Measurements from ENCODE around the gene UBR3.
"Not testable (repeated sequence)": the region's sequence is repeated elsewhere in the genome, so short reads cannot be mapped to it uniquely, and the experiment has no call there.

Gene UBR3

DNA sequence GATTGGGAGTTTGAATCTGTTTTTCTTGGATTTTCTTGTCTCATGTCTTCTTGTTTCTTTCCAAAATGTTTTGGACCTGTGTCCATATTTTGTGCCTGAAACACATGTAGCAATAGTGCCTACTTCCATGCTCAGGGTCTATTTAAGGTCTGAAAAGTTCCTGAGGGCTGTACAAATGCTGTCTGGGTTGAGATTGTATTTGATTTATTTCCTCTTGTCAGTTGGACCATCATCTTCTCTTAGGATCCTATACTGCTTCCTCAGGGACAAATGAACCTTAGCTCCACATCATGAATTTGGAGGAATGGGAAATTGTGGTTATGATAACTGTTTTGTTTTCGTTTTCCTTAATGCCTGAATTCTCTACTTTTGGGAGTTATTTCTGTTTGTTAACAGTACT, 59.9 kb downstream of the UBR3 start:
- Histone ChIP-seq H3K27ac (ENCODE audit: low read length) (no peak overlapping the region), H3K9me3 (ENCODE audit: insufficient read depth, low read depth, low read length) (no peaks in the 10 kb centered on the region), H3K4me3 (ENCODE audit: low read length) (no peak overlapping the region), H3K9ac (ENCODE audit: low read depth, low read length) (no peak overlapping the region), H3K4me1 (ENCODE audit: insufficient read depth, low read length) (no peaks in the 10 kb centered on the region), H3K36me3 (ENCODE audit: insufficient read depth, low read depth, low read length) (0 out of 2 replicates have a peak, but pooled peaks cover 3% of the 10 kb centered on the region), H3K27me3 (ENCODE audit: insufficient read depth, low read length) (no peaks in the 10 kb centered on the region)

DNA sequence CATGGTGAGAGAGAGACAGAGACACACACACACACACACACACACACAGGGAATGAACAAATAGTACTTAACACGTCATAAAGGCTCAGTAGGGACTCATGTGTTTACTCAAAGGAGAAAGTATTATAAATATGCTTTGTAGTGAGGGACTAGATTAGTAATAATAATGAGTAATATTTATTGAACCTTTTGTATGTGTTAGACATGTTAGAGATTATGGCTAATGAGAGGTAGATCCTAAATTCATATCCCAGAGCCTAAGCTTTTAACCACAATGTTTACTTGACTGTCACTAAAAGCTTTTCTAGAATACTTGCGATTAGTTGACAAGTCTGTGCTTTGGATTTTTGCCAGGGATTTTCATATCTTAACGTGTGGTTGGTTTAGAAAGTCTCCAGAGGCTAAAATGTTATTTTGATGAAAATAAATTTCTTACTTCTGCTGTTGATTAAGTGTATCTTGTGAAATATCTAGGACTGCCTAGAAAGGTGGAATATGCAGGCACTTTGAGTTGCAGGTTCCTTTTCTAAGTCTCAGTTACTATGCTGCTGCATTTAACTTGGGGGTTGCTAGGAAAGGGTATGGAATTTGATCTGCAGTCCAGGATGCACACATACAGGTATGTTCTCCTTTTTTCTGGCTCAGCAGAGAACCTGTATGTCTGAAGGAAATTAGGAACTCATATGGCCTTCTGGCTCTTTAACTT, 64.5 kb downstream of the UBR3 start:
- H3K9ac ChIP-seq (ENCODE audit: low read depth, low read length), result no peak overlapping the region
- no peaks in the 10 kb centered on the region for H3K4me1 ChIP-seq (ENCODE audit: insufficient read depth, low read length)
- no peak overlapping the region for H3K4me3 ChIP-seq (ENCODE audit: low read length)
- no peaks in the 10 kb centered on the region for H3K27me3 ChIP-seq (ENCODE audit: insufficient read depth, low read length)
- H3K27ac ChIP-seq (ENCODE audit: low read length), result no peak overlapping the region
- H3K36me3 ChIP-seq (ENCODE audit: insufficient read depth, low read depth, low read length), result peaks cover 6% of the 10 kb centered on the region; the same call in 1 of the 2 replicates
- H3K9me3 ChIP-seq (ENCODE audit: insufficient read depth, low read depth, low read length), result no peaks in the 10 kb centered on the region

DNA sequence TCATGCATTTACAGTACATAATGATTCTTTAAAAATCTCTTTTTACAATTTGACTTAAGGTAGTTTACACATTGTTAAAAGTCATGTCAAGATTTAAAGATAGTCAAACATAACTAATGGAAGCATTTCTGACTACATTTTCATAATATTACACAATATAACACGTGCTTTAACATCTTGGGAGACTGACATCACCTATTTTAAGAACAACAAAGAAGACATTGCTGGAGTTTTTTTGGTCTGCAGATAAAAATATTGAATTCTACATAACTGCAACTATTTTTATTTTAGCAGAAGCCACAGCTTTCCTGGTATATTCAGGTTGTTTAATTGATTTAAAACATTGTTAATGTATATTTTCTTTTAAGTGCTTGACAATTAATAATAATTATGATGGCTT, 65.7 kb downstream of the UBR3 start:
- H3K9me3 ChIP-seq (ENCODE audit: insufficient read depth, low read depth, low read length), result no peaks in the 10 kb centered on the region
- no peak overlapping the region for H3K9ac ChIP-seq (ENCODE audit: low read depth, low read length)
- H3K36me3 ChIP-seq (ENCODE audit: insufficient read depth, low read depth, low read length), result peaks cover 6% of the 10 kb centered on the region; the same call in 1 of the 2 replicates
- H3K4me3 ChIP-seq (ENCODE audit: low read length), result no peak overlapping the region
- no peaks in the 10 kb centered on the region for H3K27me3 ChIP-seq (ENCODE audit: insufficient read depth, low read length)
- no peak overlapping the region for H3K27ac ChIP-seq (ENCODE audit: low read length)
- H3K4me1 ChIP-seq (ENCODE audit: insufficient read depth, low read length), result no peaks in the 10 kb centered on the region

DNA sequence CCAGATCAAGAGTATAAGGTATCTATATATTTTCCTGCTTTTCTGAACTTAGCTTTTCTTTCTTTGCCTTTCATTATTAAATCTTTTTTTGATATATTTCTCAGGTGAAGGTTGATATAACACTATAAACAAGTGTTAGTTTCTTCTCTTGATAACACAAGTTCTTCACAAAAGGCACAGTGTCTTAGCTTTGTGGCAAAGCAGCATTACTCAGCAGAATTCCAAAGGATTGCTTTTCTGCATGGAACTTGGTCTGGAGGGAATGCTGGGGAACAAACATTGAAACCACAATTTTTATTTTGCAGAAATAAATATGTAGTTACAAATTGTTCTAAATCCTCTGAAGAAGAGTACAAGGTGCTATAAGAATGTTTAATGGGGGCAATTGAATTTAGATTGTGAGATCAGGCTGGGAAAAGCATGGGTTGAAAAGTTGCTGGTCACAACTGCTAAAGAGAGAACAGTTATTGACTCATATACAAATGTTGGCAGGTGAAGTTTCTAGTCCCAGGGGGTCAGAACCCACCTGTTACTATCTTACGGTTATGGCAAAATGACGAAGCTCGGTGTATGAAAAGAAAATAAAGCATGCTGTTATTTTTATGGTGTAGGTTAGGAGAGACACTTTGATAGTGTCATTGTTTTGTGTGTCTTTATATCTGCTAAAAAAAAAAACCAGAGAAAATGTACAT, 68.2 kb downstream of the UBR3 start:
- no peaks in the 10 kb centered on the region for H3K9me3 ChIP-seq (ENCODE audit: insufficient read depth, low read depth, low read length)
- no peak overlapping the region for H3K27ac ChIP-seq (ENCODE audit: low read length)
- no peaks in the 10 kb centered on the region for H3K27me3 ChIP-seq (ENCODE audit: insufficient read depth, low read length)
- no peaks in the 10 kb centered on the region for H3K4me1 ChIP-seq (ENCODE audit: insufficient read depth, low read length)
- H3K36me3 ChIP-seq (ENCODE audit: insufficient read depth, low read depth, low read length), result peaks cover 6% of the 10 kb centered on the region; the same call in 1 of the 2 replicates
- H3K4me3 ChIP-seq (ENCODE audit: low read length), result no peak overlapping the region
- no peak overlapping the region for H3K9ac ChIP-seq (ENCODE audit: low read depth, low read length)

DNA sequence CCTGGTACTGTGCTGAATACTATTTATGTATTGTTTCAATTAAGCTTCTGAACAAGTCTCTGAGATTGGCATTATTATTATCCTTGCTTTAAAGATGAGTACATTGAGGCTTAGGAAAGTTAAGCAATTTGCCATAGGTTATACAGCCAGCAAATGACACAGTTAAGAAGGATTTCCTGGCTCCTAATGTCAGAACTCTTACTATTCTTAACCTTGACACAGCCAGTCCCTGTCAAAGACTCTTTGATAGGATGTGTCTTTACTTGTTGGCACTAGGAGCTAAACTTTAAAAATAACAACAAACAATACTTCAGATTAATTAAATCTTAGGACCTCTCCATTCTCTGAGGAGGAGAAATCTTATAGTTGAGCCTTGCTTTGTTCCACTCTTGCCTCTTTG, 70.6 kb downstream of the UBR3 start:
- H3K4me3 ChIP-seq (ENCODE audit: low read length), result no peak overlapping the region
- no peaks in the 10 kb centered on the region for H3K9me3 ChIP-seq (ENCODE audit: insufficient read depth, low read depth, low read length)
- H3K4me1 ChIP-seq (ENCODE audit: insufficient read depth, low read length), result no peaks in the 10 kb centered on the region
- H3K9ac ChIP-seq (ENCODE audit: low read depth, low read length), result no peak overlapping the region
- H3K36me3 ChIP-seq (ENCODE audit: insufficient read depth, low read depth, low read length), result peaks cover 2% of the 10 kb centered on the region; the same call in 1 of the 2 replicates
- H3K27ac ChIP-seq (ENCODE audit: low read length), result no peak overlapping the region
- H3K27me3 ChIP-seq (ENCODE audit: insufficient read depth, low read length), result no peaks in the 10 kb centered on the region

DNA sequence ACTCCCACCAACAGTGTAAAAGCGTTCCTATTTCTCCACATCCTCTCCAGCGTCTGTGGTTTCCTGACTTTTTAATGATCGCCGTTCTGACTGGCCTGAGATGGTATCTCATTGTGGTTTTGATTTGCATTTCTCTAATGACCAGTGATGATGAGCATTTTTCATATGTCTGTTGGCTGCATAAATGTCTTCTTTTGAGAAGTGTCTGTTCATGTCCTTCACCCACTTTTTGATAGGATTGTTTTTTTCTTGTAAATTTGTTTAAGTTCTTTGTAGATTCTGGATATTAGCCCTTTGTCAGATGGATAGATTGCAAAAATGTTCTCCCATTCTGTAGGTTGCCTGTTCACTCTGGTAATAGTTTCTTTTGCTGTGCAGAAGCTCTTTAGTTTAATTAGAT, 72.8 kb downstream of the UBR3 start:
- H3K27me3 ChIP-seq (ENCODE audit: insufficient read depth, low read length); H3K4me3 ChIP-seq (ENCODE audit: low read length); H3K9me3 ChIP-seq (ENCODE audit: insufficient read depth, low read depth, low read length): not testable (repeated sequence)

DNA sequence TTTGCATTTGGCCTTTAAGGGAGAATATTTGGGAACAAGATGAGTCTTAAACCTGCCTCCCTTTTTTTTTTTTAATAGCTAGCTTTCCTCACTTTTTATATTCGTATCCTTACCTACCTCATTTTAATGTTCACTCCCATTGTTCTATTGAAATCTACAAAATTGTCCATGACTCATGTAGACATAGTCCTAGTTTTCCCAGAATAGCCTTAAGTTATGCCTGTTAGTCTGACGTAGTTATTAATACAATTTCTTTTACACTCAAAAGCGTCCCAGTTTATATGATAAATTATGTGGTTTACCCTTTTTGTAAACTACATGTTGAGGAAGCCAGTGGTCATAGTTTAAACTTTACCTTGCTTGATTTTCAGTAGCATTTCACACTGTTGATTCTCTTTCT, 73.4 kb downstream of the UBR3 start:
- no peaks in the 10 kb centered on the region for H3K4me1 ChIP-seq (ENCODE audit: insufficient read depth, low read length)
- H3K9ac ChIP-seq (ENCODE audit: low read depth, low read length), result no peak overlapping the region
- H3K27me3 ChIP-seq (ENCODE audit: insufficient read depth, low read length), result no peaks in the 10 kb centered on the region
- no peak overlapping the region for H3K4me3 ChIP-seq (ENCODE audit: low read length)
- no peaks in the 10 kb centered on the region for H3K9me3 ChIP-seq (ENCODE audit: insufficient read depth, low read depth, low read length)
- H3K27ac ChIP-seq (ENCODE audit: low read length), result no peak overlapping the region
- no peaks in the 10 kb centered on the region for H3K36me3 ChIP-seq (ENCODE audit: insufficient read depth, low read depth, low read length)

More for the DNA sequence above, 72.8 kb downstream of the UBR3 start:
- not testable (repeated sequence) for H3K36me3 ChIP-seq (ENCODE audit: insufficient read depth, low read depth, low read length); H3K27ac ChIP-seq (ENCODE audit: low read length); H3K9ac ChIP-seq (ENCODE audit: low read depth, low read length); H3K4me1 ChIP-seq (ENCODE audit: insufficient read depth, low read length)

DNA sequence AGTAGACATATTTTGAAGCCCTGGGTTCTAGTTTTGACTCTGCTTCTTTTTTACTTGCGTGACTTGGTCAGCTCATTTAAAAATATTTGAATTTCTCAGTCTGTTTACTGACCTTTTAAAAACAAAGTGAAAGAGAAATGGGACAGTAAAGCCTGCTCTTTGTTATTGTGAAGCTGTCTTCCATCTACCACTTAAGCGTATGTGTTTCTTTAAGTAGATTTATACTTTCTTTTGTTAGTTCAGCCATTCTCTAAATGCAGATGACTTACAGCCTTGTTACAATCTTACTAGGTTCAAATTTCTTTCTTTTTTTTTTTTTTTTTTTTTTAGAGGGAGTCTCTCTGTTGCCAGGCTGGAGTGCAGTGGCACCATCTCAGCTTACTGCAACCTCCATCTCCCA, 79.5 kb downstream of the UBR3 start:
- Histone ChIP-seq H3K27ac (ENCODE audit: low read length) (no peak overlapping the region), H3K36me3 (ENCODE audit: insufficient read depth, low read depth, low read length) (no peaks in the 10 kb centered on the region), H3K4me3 (ENCODE audit: low read length) (no peak overlapping the region), H3K27me3 (ENCODE audit: insufficient read depth, low read length) (no peaks in the 10 kb centered on the region), H3K4me1 (ENCODE audit: insufficient read depth, low read length) (no peaks in the 10 kb centered on the region), H3K9ac (ENCODE audit: low read depth, low read length) (no peak overlapping the region), H3K9me3 (ENCODE audit: insufficient read depth, low read depth, low read length) (no peaks in the 10 kb centered on the region)

DNA sequence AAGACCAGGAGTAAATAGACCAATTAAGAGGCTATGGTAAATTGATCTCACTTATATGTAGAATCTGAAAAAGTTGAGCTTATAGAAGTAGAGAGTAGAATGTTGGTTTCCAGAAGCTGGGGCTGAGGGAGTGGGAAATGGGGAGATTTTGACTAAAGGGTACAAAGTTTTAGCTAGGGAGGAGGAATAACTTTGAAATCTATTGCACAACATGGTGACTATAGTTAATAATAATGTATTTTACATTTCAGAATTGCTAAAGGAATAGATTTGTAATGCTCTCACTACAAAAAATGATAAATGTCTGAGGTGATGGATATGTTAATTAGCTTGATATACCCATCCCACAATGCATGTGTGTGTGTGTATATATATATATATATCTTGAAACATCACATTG, 82.1 kb downstream of the UBR3 start:
- Histone ChIP-seq H3K27me3 (ENCODE audit: insufficient read depth, low read length) (no peaks in the 10 kb centered on the region), H3K9ac (ENCODE audit: low read depth, low read length) (no peak overlapping the region), H3K36me3 (ENCODE audit: insufficient read depth, low read depth, low read length) (0 out of 2 replicates have a peak, but pooled peaks cover under 1% of the 10 kb centered on the region), H3K4me3 (ENCODE audit: low read length) (no peak overlapping the region), H3K27ac (ENCODE audit: low read length) (no peak overlapping the region), H3K4me1 (ENCODE audit: insufficient read depth, low read length) (no peaks in the 10 kb centered on the region), H3K9me3 (ENCODE audit: insufficient read depth, low read depth, low read length) (no peaks in the 10 kb centered on the region)

DNA sequence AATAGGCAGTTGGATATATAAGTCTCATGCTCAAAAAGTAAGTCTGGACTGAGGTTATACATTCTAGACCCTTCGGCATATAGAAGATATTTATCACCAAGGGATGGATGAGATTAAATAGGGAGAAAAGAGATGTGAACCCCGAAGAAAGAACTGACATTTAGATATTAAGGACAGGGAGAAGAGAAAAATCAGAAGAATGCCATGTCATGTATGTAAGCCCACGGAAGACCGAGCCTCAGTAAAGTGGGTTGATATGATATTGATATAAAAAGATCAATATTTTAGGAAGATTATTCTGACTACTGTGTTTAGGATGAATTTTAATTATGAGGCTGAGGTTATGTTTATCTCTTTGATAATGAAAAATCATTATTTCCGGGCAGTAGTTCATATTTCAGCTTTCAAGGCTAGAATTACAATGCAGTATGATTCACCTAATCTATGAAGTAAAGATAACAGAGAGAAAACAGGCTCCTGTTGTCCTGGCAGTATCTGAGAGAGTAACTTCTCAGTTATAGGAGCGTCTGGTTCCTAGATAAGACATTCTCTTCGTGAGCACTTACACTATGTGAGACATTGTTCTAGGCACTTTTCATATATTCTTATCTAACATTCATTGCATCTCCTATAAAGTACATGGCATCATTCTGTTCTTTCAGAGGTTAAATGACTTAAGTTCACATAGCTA, 83.0 kb downstream of the UBR3 start:
- Histone ChIP-seq H3K36me3 (ENCODE audit: insufficient read depth, low read depth, low read length) (0 out of 2 replicates have a peak, but pooled peaks cover 4% of the 10 kb centered on the region), H3K4me3 (ENCODE audit: low read length) (no peak overlapping the region), H3K27ac (ENCODE audit: low read length) (no peak overlapping the region), H3K4me1 (ENCODE audit: insufficient read depth, low read length) (no peaks in the 10 kb centered on the region), H3K9ac (ENCODE audit: low read depth, low read length) (no peak overlapping the region), H3K27me3 (ENCODE audit: insufficient read depth, low read length) (no peaks in the 10 kb centered on the region), H3K9me3 (ENCODE audit: insufficient read depth, low read depth, low read length) (no peaks in the 10 kb centered on the region)

DNA sequence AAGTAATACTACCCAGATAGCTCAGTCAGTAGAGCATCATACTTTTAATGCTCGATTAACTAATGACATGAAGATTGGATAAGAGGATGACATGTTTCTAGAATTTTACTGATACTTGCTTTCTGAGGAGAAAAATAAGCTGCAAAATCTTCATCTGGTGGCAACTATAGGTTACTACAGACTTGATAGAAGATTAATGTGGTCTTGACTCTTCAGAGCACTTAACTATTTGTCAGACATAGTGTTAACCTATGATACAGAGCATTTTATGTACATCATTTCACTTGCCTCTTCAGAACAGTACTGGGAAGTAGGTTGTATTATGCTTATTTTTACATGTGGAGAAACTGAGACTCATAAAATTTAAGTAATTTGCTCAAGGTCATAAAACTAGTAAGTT, 83.9 kb downstream of the UBR3 start:
- no peaks in the 10 kb centered on the region for H3K9me3 ChIP-seq (ENCODE audit: insufficient read depth, low read depth, low read length)
- 0 out of 2 replicates have a peak, but pooled peaks cover 4% of the 10 kb centered on the region for H3K36me3 ChIP-seq (ENCODE audit: insufficient read depth, low read depth, low read length)

More for the DNA sequence above, 83.9 kb downstream of the UBR3 start:
- H3K27ac ChIP-seq (ENCODE audit: low read length), result no peak overlapping the region
- H3K4me3 ChIP-seq (ENCODE audit: low read length), result no peak overlapping the region
- no peak overlapping the region for H3K9ac ChIP-seq (ENCODE audit: low read depth, low read length)
- H3K27me3 ChIP-seq (ENCODE audit: insufficient read depth, low read length), result no peaks in the 10 kb centered on the region
- no peaks in the 10 kb centered on the region for H3K4me1 ChIP-seq (ENCODE audit: insufficient read depth, low read length)

All from iPS-20b (cell line).